ENCODE data around the gene TPRG1L.

- TF ChIP-seq, protein P1, sequence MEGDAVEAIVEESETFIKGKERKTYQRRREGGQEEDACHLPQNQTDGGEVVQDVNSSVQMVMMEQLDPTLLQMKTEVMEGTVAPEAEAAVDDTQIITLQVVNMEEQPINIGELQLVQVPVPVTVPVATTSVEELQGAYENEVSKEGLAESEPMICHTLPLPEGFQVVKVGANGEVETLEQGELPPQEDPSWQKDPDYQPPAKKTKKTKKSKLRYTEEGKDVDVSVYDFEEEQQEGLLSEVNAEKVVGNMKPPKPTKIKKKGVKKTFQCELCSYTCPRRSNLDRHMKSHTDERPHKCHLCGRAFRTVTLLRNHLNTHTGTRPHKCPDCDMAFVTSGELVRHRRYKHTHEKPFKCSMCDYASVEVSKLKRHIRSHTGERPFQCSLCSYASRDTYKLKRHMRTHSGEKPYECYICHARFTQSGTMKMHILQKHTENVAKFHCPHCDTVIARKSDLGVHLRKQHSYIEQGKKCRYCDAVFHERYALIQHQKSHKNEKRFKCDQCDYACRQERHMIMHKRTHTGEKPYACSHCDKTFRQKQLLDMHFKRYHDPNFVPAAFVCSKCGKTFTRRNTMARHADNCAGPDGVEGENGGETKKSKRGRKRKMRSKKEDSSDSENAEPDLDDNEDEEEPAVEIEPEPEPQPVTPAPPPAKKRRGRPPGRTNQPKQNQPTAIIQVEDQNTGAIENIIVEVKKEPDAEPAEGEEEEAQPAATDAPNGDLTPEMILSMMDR (IDR thresholded peaks at IDR 0.05) = no peak
- no peak for TF ChIP-seq POLR2A (IDR thresholded peaks at IDR 0.05)
Measured at GRCh38 chr1:3662080-3662671, 37.4 kb downstream of the TPRG1L start.

All from esophagus squamous epithelium (tissue), 4 donors.